Islet of Langerhans (tissue), 1 donor: Measurements from ENCODE around the gene GOLT1B.
"Not testable (repeated sequence)": the region's sequence is repeated elsewhere in the genome, so short reads cannot be mapped to it uniquely, and the experiment has no call there.

Experiments
- FAIRE-seq: peaks from one replicate; lab custom pipeline; 2011; peaks lifted over from hg19 to GRCh38; lab: Jason Lieb, UNC

GOLT1B gene

GRCh38 chr12:21501258-21502163, at the start of gene GOLT1B, which contains the start of gene RECQL:
TSS of gene GOLT1B (plus strand) at chr12:21501789. CDS start at chr12:21501924, 135 bp downstream.
TSS of gene RECQL (minus strand) at chr12:21501635. CDS start at chr12:21499570, 2,065 bp downstream.
- peak; percentile 99 for FAIRE-seq

GRCh38 chr12:21453312-21453852, 48.2 kb upstream of the GOLT1B start:
- no peak for FAIRE-seq

GRCh38 chr12:21456291-21456780, 45.3 kb upstream of the GOLT1B start:
- FAIRE-seq, result no peak

GRCh38 chr12:21459474-21459873, 42.1 kb upstream of the GOLT1B start:
- no peak for FAIRE-seq

- not testable (repeated sequence) for FAIRE-seq
Observed at GRCh38 chr12:21467334-21467733, 34.3 kb upstream of the GOLT1B start.

GRCh38 chr12:21471294-21471693, 30.3 kb upstream of the GOLT1B start:
- no peak for FAIRE-seq

GRCh38 chr12:21472197-21472823, 29.3 kb upstream of the GOLT1B start:
- no peak for FAIRE-seq

GRCh38 chr12:21475552-21475951, 26.0 kb upstream of the GOLT1B start:
- no peak for FAIRE-seq

GRCh38 chr12:21476949-21477348, 24.6 kb upstream of the GOLT1B start:
- FAIRE-seq, result peak; percentile 73

GRCh38 chr12:21478756-21479455, 22.7 kb upstream of the GOLT1B start:
- FAIRE-seq, result no peak

GRCh38 chr12:21483531-21483930, 18.1 kb upstream of the GOLT1B start:
- peak; percentile 33 for FAIRE-seq

- peak; percentile 36 for FAIRE-seq
Observed at GRCh38 chr12:21485998-21486397, 15.6 kb upstream of the GOLT1B start.

GRCh38 chr12:21499765-21500164, 1.8 kb upstream of the GOLT1B start:
- FAIRE-seq, result no peak

- no peak for FAIRE-seq
Observed at GRCh38 chr12:21500786-21501257, 767 bp upstream of the GOLT1B start.

- no peak for FAIRE-seq
Observed at GRCh38 chr12:21502164-21502496, 541 bp downstream of the GOLT1B start.

- no peak for FAIRE-seq
Observed at GRCh38 chr12:21502872-21503271, 1.3 kb downstream of the GOLT1B start.

- FAIRE-seq, result no peak
Observed at GRCh38 chr12:21505888-21506287, 4.3 kb downstream of the GOLT1B start.

GRCh38 chr12:21507849-21508248, 6.3 kb downstream of the GOLT1B start:
- FAIRE-seq, result no peak

GRCh38 chr12:21509768-21510167, 8.2 kb downstream of the GOLT1B start:
- no peak for FAIRE-seq

- no peak for FAIRE-seq
Observed at GRCh38 chr12:21516281-21516680, 14.7 kb downstream of the GOLT1B start.

- FAIRE-seq, result no peak
Observed at GRCh38 chr12:21518451-21518850, 16.9 kb downstream of the GOLT1B start.

GRCh38 chr12:21521541-21521940, 20.0 kb downstream of the GOLT1B start:
- FAIRE-seq, result no peak
